ENCODE results near the gene OXSR1.
"Not testable (repeated sequence)": the region's sequence is repeated elsewhere in the genome, so short reads cannot be mapped to it uniquely, and the experiment has no call there.

OXSR1 gene

GRCh38 chr3:38276081-38276916 lies 111.0 kb downstream of the OXSR1 start:
- DNase-seq, result no peak

GRCh38 chr3:38276917-38277630 lies 111.7 kb downstream of the OXSR1 start:
- no peak for DNase-seq

- DNase-seq, result no peak
Observed at GRCh38 chr3:38278841-38279240, 113.5 kb downstream of the OXSR1 start.

GRCh38 chr3:38281895-38282686 lies 116.8 kb downstream of the OXSR1 start, which contains the start of gene SLC22A14:
Gene SLC22A14 (plus strand): TSS chr3:38282294. CDS start chr3:38306027, 23,733 bp downstream.
- DNase-seq, result no peak

DNA sequence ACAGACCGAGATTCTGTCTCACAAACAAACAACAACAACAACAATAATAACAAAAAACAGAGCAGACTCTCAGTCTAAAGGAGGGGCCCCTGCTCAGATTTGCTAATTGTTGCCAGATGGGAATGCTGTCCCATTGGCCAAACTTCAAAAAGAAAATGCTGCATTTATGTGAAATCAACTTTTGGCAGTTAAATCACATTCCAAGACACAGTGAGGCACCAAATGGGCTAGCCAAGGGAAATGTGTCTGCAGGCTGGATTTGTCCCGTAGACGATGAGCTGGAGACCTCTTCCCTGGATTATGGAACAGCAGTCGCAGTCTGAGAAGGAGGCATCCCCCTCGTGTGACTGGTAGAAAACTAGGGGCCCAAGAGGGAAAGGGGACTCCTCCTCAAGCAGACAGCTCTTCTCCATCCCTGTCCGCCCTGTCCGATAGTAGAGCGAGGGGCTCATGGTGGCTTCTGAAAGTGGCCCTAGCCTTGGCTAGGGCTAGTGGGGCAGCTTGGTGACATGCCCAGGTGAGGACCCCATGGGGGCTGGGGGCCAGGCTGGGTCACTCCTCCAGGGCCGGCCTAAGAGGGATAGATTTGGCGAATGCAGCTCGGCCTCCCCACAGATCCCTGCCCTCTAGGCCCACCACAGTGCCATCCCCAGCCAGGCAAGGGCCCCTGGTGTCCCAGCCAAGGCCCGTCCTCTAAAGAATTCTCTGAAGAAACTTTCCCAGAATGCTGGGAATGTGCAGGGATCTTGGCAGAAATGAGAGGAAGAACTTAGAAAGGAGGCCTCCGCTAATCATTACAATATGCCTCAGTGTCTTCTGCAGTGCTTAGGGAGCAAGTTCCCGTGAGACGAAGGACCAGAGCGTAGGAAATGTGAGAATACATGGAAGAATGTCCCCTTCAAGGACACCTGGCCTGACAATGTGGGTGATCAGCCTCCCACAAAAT lies 118.7 kb downstream of the OXSR1 start:
- DNase-seq, result no peak

- DNase-seq, result no peak
Observed at GRCh38 chr3:38284756-38285150, 119.4 kb downstream of the OXSR1 start.

DNA sequence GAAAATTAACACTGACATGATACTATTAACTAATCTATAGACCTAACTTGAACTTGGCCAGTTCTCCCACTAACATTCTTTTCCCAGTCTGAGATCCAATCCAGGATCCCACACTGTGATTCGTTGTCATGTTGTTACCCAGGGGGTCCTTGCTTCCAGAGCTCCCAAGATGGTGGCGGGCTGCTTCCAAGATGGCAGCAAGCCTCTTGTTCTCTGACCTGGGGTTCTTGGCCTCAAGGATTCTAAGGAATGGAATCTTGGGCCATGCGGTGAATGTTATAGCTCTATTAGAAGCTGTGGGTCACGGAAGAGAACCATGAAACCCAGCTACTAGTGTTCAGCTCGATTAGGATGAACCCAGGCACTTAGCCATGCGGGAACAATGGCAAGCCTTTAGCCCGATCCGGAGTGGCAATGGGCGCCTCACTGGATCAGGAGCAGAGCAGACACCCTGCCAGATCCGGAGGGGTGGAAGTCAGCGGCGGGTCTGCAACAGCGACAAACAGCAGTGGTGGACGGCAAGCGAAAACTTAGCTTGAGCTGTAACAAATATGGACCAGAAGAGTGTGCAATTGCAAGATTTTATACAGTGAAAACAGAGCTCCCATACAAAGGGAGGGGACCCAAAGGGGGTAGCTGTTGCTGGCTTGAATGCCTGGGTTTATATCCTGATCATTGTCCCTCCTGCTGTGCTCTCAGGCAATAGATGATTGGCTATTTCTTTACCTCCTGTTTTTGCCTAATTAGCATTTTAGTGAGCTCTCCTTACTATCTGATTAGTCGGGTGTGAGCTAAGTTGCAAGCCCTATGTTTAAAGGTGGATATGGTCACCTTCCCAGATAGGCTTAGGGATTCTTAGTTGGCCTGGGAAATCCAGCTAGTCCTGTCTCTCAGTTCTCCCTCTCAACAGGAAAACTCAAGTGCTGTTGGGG lies 124.2 kb downstream of the OXSR1 start:
- DNase-seq, result not testable (repeated sequence)

DNA sequence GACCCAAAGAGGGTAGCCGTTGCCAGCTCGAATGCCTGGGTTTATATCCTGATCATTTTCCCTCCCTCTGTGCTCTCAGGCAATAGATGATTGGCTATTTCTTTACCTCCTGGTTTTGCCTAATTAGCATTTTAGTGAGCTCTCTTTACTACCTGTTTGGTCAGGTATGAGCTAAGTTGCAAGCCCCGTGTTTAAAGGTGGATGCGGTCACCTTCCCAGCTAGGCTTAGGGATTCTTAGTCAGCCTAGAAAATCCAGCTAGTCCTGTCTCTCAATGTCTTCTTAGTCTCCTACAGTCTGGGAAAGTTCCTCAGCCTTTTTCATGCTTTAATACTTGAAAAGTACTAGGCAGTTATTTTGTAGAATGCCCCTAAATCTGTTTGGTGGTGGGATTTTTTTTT lies 131.7 kb downstream of the OXSR1 start:
- not testable (repeated sequence) for DNase-seq

DNA sequence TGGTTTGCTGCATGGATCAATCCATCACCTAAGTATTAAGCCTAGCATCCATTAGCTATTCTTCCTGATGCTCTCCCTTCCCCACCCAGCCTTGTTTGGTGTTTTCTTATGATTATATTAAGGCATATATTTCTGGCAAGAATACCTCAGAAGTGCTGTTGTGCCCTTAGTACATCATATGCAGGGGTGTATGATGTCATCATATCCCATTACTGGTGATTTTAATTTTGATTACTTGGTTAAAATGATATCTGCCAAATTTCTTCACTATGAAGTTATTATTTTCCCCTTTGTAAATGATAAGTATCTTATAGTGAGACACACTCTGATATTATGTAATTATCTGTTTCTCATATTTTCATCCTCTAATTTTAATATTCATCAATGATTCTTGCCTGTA lies 132.2 kb downstream of the OXSR1 start:
- no peak for DNase-seq

- no peak for DNase-seq
Observed at GRCh38 chr3:38297947-38298711, 132.8 kb downstream of the OXSR1 start.

Measured in NCI-H2029 (cell line).